HepG2 (cell line): ENCODE results near the gene MAN2A1.
A peak's percentile ranks its signal among the peaks of the same experiment; 100 is the strongest.

ENCODE experiments used
- HDAC6 ChIP-seq: fragments of 200-600 bp; sonication (generic); IDR thresholded peaks from 2 replicates; pipeline ENCODE4 v1.7.0; 2017; ENCODE audit warnings: mild to moderate bottlenecking, antibody characterized with exemption, low read length, low read depth
- HNF4A ChIP-seq: sonication (generic); formaldehyde crosslinking; IDR thresholded peaks from 2 replicates; pipeline ENCODE4 v1.4.0; 2020; ENCODE audit warnings: missing genetic modification reagents
- NFKBIZ ChIP-seq: IDR thresholded peaks from 2 replicates; pipeline ENCODE4 v1.6.1; 2018; ENCODE audit warnings: missing genetic modification reagents, missing compliant biosample characterization
- SIN3A ChIP-seq: IDR thresholded peaks from 2 replicates; pipeline ENCODE4 v1.6.1; 2011; ENCODE audit warnings: low read depth, mild to moderate bottlenecking, control low read depth, low read length, borderline replicate concordance
- TIGD3 ChIP-seq: sonication (generic); formaldehyde crosslinking; IDR thresholded peaks from 2 replicates; pipeline ENCODE4 v1.5.1; 2020; ENCODE audit warnings: mild to moderate bottlenecking, missing genetic modification reagents, borderline replicate concordance
- ZBTB21 ChIP-seq: sonication (generic); formaldehyde crosslinking; IDR thresholded peaks from 2 replicates; pipeline ENCODE4 v1.4.0; 2020; ENCODE audit warnings: missing genetic modification reagents
- TF ChIP-seq, protein P1 (sequence below): sonication (generic); formaldehyde crosslinking; IDR thresholded peaks from 2 replicates; pipeline ENCODE4 v1.4.0; 2020; ENCODE audit warnings: mild to moderate bottlenecking, low read depth, missing genetic modification reagents
- TF ChIP-seq, protein P2 (sequence below): sonication (generic); formaldehyde crosslinking; IDR thresholded peaks from 2 replicates; pipeline ENCODE4 v1.4.0; 2020; ENCODE audit warnings: low read depth, mild to moderate bottlenecking, missing genetic modification reagents
- TF ChIP-seq, protein P3 (sequence below): IDR thresholded peaks from 2 replicates; pipeline ENCODE4 v1.6.1; 2016
- TF ChIP-seq, protein P4 (sequence below): sonication (generic); formaldehyde crosslinking; IDR thresholded peaks from 2 replicates; pipeline ENCODE4 v1.4.0; 2020; ENCODE audit warnings: missing genetic modification reagents

- TF ChIP-seq, protein P1, sequence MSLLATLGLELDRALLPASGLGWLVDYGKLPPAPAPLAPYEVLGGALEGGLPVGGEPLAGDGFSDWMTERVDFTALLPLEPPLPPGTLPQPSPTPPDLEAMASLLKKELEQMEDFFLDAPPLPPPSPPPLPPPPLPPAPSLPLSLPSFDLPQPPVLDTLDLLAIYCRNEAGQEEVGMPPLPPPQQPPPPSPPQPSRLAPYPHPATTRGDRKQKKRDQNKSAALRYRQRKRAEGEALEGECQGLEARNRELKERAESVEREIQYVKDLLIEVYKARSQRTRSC: no peak
- no peak for TF ChIP-seq ZBTB21
- TF ChIP-seq HNF4A (CRISPR knock-in tag): no peak
- TF ChIP-seq, protein P2, sequence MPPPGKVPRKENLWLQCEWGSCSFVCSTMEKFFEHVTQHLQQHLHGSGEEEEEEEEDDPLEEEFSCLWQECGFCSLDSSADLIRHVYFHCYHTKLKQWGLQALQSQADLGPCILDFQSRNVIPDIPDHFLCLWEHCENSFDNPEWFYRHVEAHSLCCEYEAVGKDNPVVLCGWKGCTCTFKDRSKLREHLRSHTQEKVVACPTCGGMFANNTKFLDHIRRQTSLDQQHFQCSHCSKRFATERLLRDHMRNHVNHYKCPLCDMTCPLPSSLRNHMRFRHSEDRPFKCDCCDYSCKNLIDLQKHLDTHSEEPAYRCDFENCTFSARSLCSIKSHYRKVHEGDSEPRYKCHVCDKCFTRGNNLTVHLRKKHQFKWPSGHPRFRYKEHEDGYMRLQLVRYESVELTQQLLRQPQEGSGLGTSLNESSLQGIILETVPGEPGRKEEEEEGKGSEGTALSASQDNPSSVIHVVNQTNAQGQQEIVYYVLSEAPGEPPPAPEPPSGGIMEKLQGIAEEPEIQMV (CRISPR knock-in tag): no peak
- TF ChIP-seq, protein P3, sequence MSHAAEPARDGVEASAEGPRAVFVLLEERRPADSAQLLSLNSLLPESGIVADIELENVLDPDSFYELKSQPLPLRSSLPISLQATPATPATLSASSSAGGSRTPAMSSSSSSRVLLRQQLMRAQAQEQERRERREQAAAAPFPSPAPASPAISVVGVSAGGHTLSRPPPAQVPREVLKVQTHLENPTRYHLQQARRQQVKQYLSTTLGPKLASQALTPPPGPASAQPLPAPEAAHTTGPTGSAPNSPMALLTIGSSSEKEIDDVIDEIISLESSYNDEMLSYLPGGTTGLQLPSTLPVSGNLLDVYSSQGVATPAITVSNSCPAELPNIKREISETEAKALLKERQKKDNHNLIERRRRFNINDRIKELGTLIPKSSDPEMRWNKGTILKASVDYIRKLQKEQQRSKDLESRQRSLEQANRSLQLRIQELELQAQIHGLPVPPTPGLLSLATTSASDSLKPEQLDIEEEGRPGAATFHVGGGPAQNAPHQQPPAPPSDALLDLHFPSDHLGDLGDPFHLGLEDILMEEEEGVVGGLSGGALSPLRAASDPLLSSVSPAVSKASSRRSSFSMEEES (CRISPR knock-in tag): no peak
- TF ChIP-seq HDAC6: no peak
- no peak for TF ChIP-seq SIN3A
- TF ChIP-seq NFKBIZ (CRISPR knock-in tag): no peak
- TF ChIP-seq, protein P4, sequence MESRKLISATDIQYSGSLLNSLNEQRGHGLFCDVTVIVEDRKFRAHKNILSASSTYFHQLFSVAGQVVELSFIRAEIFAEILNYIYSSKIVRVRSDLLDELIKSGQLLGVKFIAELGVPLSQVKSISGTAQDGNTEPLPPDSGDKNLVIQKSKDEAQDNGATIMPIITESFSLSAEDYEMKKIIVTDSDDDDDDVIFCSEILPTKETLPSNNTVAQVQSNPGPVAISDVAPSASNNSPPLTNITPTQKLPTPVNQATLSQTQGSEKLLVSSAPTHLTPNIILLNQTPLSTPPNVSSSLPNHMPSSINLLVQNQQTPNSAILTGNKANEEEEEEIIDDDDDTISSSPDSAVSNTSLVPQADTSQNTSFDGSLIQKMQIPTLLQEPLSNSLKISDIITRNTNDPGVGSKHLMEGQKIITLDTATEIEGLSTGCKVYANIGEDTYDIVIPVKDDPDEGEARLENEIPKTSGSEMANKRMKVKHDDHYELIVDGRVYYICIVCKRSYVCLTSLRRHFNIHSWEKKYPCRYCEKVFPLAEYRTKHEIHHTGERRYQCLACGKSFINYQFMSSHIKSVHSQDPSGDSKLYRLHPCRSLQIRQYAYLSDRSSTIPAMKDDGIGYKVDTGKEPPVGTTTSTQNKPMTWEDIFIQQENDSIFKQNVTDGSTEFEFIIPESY (CRISPR knock-in tag): peak; percentile 37; the same call in 1 of the 2 replicates
- no peak for TF ChIP-seq TIGD3
These were observed 3.1 kb downstream of the MAN2A1 start for GRCh38 chr5:109692852-109693251.
